ENCODE results near the gene FGGY.

- no peak for TF ChIP-seq CTCF (conservative IDR thresholded peaks at IDR 0.05 in 1 of 2, IDR thresholded peaks at IDR 0.05 in 1 of 2; ENCODE audit: extremely low read depth in 1 of 2, insufficient read depth in 1 of 2, low read depth in 1 of 2, low read length in 2 of 2)
- TF ChIP-seq EZH2 (IDR thresholded peaks at IDR 0.05; ENCODE audit: borderline replicate concordance, low read length), result no peak
These were observed 59.7 kb downstream of the FGGY start for GRCh38 chr1:59356627-59357026.
